ENCODE results near the gene GATD1. TPM values are rescaled to one million over a fixed set of nuclear protein-coding genes. Genes with fewer than 3 reads are reported as not detected.
A peak's percentile ranks its signal among the peaks of the same experiment; 100 is the strongest.
"Not testable (repeated sequence)": the region's sequence is repeated elsewhere in the genome, so short reads cannot be mapped to it uniquely, and the experiment has no call there.

The GATD1 gene
- total RNA-seq, 1 experiment from 2014 or later = 19.8 TPM

DNA sequence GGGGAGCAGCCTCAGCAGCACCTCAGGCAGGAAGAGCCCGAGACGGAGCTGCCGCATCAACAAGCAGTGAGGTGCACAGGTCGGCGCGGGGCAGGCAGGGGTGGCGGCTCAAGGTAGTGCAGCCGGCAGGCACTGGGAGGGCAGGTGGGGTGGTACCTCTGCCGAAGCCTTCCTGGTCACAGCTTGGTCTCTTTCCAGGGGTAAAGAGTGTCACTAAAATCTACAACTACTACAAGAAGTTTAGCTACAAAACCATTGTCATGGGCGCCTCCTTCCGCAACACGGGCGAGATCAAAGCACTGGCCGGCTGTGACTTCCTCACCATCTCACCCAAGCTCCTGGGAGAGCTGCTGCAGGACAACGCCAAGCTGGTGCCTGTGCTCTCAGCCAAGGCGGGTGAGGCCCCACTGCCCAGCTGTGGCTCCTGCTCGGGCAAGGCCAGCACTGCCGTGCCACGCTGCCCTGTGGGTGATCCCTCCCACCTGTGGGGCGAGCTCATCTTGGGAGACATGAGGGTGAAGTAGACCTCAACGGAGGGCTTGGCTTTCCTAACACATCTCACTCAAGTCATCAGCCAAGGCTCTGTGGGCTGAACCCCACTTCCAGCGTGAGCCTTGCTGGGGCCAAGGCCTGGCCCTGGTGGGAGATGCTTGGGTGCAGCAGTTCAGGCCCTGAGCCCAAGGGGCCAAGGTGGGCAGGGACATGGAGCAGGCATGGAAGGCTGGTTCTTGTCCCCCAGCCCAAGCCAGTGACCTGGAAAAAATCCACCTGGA lies 13.6 kb downstream of the GATD1 start:
- no peak for DNase-seq (ENCODE audit: low read depth)

DNA sequence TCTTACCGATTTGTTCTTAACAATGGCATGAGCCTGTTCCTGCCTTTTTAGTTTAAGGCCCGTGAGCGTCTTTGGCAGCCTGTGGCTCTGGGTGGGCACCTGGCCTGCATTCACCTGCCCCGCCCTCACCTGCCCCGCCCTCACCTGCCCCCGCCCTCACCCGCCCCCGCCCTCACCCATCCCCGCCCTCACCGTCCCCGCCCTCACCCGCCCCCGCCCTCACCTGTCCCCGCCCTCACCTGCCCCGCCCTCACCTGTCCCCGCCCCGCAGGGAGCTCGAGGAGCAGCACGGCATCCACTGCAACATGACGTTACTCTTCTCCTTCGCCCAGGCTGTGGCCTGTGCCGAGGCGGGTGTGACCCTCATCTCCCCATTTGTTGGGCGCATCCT lies 14.2 kb downstream of the GATD1 start:
- DNase-seq (ENCODE audit: low read depth) = no peak

DNA sequence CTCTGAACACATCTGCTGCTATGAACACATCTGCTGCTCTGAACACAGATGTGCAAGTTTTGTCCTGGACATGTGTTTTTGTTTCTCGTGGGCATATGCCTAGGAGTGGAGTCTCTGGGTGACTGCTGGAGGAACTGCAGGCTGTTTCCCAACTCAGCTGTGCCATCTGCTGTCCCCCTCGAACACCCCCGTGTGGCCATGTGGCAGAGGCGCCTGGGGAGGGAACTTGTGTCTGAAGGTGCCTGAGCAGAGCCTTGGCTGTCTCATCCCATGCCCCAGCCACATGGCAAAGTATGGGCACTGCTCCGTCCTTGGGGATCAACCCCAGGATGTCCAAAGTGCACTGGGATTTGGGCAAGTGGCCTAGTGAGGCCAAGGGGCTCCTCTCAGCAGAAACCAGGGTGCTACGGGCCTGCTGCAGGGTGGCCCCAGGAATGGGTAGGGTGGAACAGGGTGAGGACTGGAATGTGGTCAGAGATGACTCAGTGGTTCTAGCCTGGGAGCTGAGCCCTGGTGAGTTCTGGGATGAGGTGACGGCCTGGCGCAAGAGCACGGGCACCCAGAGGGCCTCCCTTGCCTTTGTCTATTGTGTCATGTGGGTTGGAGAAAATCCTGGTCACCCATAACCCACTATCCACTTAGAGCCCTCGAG lies 14.7 kb downstream of the GATD1 start:
- DNase-seq (ENCODE audit: low read depth) = peak; percentile 85

DNA sequence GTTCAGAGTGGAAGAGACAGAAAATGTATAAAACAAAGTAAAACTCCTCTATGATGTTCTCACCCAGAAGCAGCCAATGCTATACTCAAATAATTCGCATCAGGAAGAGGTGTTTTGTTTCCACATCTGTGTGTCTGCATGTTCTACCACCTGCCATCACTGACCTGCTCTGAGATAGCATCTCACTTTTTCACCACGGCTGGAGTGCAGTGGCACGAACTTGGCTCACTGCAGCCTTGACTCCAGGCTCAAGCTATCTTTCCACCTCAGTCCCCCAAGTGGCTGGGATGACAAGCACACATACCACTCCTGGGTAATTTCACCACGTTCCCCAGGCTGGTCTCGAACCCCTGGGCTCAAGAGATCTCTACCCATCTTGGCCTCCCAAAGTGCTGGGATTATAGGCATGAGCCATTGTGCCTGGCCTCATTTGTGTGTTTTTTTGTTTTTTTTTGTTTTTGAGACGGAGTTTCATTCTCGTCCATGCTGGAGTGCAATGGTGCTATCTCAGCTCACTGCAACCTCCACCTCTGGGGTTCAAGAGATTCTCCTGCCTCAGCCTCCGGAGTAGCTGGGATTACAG lies 15.7 kb downstream of the GATD1 start:
- DNase-seq (ENCODE audit: low read depth) = no peak

DNA sequence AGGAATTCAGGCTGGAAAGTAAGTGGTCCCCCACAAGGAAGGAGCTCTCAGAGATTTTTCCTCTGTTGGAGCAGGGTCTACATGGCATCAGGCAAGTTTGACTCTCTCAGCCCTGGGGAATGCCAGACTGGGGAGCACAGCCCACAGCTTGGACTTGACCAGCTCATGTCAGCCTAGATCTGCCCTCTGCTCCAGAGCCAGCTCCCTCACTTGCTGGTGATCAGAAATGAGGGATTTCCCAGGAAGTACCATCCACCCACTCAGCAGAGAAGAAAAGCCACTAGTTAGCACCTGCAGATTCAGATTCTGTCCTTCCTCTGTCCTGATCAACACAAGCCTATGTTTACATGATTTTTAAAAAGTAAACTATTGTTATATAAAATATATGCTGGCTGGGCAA lies 17.1 kb downstream of the GATD1 start:
- DNase-seq (ENCODE audit: low read depth) = no peak

DNA sequence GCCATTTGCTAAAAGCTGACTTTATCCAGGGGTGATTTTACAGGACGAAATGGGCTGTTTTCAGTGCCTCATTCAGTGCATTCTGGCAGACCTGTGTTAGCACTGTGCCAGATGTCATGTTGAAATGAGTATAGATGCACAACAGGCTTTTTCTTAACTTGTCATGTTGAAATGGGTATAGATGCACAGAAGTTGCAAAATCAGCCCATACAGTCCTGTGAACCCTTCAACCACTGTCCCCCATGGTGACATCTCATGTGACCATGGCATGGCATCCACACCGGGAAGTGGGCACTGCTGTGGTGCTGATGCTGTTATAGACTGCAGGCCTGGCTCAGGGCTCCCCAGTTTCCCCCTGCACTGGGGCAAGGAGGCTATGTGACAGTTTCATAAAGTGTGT lies 27.6 kb downstream of the GATD1 start:
- DNase-seq (ENCODE audit: low read depth) = no peak

DNA sequence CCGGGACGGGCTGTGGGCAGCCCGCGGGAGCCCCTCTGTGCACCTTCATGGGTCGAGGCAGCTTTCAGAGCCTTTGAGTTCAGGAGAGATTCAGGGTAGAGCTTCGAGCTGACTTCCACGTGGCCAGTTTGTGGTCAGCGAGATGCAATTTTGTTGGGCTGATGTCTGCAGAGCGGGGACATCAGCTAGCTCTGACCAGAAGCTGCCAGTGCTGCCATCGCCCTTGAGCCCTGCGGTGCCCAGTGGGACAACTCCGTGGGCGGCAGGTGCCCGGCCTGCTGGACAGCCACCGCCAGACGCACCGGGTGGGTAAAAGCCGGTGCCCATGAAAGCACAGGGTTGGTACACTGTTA lies 29.3 kb downstream of the GATD1 start:
- DNase-seq (ENCODE audit: low read depth) = peak; percentile 32

DNA sequence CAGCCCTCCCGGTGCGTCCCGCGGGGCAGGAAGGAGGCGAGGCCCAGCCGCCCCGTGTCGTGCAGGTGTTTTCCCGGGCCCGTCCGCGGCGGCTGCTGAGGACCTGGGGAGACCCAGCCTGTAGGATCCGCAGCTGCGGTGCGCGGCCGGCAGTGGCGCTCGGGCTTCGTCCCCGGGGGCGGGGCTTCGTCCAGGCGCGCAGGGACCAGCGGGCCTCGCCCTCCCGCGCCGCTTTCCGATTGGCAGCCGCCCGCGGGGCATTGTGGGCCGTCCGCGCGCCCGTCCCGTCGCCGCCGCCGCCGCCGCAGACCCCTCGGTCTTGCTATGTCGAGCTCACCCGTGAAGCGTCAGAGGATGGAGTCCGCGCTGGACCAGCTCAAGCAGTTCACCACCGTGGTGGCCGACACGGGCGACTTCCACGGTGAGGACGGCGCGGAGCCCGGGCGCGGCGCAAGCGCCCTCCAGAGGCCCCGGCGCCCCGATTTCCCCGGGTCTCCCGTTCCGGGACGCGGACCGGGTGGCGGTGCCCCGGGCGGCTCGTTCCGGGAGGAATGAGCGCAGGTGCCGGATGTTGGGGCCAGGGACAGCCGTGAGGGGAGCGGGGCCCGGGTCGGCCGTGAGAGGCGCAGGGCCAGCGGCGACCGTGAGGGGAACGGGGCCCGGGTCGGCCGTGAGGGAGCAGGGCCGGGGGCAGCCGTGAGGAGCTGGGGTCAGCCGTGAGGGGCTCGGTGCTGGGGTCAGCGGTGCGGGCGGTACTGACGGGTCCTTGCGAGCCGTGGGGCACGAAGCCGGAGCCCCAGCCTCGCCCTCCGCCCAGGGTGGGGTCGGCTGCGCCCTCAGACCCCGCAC lies 29.9 kb downstream of the GATD1 start, which contains the start of gene TALDO1:
TSS of gene TALDO1 (plus strand) at position 307 of the 849 bp plus-strand sequence. CDS start at position 325, 18 bp downstream.
- DNase-seq (ENCODE audit: low read depth) = peak; percentile 80

DNA sequence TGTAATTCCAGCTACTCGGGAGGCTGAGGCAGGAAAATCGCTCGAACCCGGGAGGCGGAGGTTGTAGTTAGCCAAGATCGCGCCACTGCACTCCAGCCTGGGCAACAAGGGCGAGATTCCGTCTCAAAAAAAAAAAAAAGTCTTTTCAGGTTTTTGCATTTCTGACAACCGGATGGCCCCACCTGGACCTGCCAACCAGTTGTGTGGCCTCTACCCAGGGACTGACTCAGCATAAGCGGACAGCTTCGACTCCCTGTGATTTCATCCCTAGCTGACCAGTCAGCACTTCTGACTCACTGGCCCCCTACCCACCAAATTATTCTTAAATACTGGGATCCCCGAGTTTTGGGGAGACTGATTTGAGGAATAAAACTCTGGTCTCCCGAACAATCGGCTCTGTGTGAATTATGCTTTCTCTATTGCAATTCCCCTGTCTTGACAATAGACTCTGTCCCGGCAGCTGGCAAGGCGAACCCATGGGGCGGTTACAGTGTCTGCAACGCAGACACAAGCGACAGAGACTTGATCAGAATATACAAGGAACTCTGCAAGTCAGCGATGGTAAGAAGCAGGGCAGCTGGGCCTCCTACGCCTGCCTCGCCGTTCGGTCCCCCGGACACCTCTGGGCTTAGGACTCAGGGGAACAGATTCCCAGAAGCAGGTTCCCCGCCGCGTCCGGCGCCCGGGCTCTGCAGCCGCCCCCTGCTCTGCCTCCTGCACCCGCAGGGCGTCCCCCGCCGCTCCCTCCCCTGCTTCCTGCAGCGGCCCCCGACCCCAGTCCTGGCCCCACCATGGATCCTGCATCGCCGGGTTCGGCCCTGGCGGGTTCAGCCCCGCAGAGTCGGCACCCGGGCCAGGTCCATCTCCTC lies 30.8 kb downstream of the GATD1 start:
- peak; percentile 30 for DNase-seq (ENCODE audit: low read depth)

DNA sequence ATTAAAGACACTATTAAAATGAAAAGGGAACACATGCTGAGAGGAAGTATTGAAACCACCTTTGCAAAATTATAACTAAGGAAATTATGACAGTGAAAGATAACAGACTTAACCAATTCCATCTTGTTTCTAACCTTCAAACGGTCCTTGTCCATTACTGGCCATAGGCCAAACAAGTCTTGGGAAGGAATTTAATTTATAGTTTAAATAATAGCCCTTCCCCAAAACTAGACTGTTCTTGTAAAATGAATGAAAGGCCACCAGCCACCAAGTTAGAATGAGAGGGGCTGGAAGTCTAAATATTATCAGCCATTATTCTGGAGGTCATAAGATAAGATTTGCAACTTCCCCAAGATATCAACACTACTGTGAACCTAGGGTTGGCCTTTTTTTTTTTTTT lies 31.9 kb downstream of the GATD1 start:
- no peak for DNase-seq (ENCODE audit: low read depth)

DNA sequence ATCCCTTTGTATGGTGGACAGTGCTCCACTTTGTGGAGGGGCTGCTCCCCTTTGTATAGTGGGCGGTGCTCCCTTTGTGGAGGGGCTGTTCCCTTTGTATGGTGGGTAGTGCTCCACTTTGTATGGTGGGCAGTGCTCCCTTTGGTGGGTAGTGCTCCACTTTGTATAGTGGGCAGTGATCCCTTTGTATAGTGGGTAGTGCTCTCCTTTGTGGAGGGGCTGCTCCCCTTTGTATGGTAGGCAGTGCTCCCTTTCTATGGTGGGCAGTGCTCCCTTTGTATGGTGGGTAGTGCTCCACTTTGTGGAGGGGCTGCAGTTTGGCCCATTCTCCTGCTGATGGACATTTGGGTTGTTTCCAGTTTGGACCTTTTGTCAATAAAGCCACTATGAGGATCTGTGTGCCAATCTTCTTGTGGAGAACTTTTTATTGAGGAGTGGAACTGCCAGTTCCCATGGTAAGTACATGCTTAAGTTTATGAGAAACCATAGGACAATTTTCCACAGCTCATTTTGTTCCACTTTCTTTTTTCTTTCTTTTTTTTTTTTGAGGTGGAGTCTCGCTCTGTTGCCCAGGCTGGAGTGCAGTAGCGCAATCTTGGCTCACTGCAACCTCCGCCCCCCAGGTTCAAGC lies 34.6 kb downstream of the GATD1 start:
- no peak for DNase-seq (ENCODE audit: low read depth)

DNA sequence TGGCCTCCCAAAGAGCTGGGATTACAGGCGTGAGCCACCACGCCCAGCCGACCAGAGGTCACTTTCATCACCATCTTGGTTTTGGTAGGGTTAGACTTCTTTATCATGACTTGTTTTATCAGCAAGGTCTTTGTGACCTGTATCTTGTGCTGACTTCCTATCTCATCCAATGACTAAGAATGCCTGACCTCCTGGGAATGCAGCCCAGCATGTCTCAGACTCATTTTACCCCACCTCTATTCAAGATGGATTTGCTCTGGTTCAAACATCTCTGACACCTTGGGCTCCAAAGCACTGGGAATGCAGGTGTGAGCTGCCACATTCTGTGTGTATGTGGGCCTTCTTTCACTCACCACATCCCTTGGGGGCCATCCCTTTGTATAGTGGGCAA lies 35.1 kb downstream of the GATD1 start:
- DNase-seq (ENCODE audit: low read depth) = no peak

DNA sequence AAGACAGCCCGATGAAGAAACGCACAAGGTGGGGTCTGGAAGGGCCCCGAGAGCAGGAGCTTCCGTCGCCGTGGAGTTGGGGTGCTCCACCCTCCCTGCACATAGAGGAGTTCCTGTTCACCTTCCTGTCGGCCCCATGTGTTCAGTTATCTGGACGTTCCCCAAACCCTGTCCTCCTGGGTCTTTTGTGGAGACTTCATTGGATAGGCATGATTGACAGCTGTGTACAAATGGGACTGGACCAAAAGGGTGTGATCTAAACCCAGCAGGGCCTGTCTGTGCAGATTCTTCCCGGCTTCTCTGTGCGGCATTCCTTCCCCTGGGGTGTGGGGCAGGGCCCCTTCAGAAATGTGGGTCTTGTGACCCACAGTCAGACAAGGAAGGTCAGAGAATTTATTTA lies 39.4 kb downstream of the GATD1 start:
- DNase-seq (ENCODE audit: low read depth) = not testable (repeated sequence)

DNA sequence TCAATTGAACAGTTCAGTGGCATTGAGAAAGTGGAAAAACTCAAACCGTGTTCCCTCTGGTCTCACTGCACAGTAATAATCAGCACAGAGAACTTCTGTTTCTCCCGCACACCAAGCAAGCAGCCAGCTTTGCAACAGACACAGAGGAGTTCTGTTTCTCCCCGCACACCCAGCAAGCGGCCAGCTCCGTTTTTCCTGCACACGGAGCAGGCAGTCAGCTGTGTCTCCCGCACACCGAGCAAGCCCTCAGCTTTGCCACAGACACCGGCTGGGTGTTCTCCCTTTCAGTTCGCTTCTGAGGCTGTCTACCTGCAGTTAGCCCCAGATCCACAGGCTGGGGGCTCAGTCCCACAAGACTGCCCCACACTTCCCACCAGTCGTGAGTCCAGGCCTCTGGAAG lies 39.9 kb downstream of the GATD1 start:
- no peak for DNase-seq (ENCODE audit: low read depth)

DNA sequence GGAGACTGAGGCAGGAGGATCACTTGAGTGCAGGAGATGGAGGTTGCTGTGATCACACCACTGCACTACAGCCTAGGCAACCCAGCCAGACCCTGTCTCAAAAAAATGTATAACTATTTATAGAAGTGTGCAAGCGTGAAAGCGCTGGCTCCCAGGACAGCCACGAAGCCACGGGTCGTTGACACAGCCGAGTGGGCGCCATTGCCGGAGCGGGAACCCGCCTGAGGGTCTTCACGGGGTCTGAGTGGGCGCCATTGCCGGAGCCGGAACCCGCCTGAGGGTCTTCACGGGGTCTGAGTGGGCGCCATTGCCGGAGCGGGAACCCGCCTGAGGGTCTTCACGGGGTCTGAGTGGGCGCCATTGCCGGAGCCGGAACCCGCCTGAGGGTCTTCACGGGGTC lies 42.7 kb downstream of the GATD1 start:
- DNase-seq (ENCODE audit: low read depth) = not testable (repeated sequence)

DNA sequence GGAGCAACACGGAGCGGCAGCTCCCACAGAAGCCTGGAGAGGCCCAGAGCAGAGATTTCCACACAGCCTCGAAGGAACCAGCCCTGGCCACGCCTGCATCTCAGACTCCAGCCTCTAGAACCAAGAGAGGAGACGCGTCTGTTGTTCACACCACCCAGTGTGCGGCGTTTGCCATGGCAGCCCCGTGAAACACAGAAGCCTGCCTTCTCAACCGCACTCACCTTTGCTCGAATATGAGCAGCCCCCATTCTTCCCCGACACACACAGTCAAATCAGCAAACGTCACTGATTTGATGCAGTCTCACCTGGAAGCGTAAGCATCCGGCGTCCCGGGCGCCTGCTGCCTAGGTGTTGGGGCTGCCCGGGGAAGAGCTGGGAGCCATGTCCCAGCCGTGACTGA lies 44.2 kb downstream of the GATD1 start:
- DNase-seq (ENCODE audit: low read depth) = no peak

DNA sequence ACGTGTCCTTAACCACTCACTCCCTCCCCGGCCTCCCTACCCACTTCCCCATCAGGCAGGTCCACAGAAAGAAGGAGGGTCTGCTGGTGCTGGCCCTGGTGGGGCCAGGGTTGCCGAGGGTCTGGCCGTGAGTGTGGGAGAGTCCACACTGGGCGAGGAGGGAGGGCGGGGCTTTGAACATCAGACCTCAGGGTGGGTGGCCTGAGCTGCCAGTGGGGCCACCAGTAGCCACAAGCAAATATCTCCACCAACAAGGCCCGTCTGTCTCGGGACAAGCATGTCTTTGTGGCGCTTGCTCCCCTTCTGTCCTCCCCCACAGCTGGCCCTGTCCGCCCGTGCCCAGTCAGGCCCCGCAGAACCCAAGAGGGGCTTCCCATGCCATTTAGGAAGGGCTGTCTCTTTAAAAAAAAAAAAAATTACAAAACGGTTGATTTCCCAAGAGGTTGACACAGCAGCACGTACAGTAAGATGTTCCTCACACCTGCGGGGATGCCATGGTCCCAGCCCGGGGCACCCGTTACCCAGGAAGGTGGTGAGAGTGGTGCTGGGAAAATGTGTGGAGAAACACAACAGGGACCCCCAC lies 47.7 kb downstream of the GATD1 start:
- DNase-seq (ENCODE audit: low read depth) = peak; percentile 42

DNA sequence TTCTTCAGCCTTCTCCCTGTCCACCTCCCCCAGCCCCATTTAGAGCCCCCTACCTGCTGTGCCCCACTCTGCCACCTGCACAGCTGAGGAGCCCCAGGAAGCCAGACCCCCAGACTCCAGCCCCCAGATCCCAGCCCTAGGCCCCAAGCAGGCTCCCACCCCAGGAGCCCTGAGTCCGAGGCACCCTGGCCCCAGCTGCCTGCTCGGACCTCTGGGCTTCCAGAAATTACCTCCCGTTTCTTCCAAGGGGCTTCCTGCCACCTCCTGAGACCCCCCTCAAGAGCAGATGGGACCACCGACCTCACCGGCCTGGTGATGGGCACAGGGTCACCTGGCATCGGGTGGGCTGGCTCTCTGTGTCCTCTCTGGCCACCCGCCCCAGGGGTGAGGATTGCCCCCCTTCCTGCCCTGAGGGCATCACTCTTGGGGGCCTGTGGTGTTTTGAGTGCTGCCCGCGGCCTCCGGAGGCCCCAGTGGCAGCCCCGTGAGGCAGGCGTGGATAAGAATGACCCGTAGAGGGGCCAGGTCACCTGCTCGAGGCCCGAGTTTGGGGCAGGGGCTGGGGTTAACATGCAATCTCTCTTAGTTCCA lies 48.3 kb downstream of the GATD1 start:
- DNase-seq (ENCODE audit: low read depth) = no peak

DNA sequence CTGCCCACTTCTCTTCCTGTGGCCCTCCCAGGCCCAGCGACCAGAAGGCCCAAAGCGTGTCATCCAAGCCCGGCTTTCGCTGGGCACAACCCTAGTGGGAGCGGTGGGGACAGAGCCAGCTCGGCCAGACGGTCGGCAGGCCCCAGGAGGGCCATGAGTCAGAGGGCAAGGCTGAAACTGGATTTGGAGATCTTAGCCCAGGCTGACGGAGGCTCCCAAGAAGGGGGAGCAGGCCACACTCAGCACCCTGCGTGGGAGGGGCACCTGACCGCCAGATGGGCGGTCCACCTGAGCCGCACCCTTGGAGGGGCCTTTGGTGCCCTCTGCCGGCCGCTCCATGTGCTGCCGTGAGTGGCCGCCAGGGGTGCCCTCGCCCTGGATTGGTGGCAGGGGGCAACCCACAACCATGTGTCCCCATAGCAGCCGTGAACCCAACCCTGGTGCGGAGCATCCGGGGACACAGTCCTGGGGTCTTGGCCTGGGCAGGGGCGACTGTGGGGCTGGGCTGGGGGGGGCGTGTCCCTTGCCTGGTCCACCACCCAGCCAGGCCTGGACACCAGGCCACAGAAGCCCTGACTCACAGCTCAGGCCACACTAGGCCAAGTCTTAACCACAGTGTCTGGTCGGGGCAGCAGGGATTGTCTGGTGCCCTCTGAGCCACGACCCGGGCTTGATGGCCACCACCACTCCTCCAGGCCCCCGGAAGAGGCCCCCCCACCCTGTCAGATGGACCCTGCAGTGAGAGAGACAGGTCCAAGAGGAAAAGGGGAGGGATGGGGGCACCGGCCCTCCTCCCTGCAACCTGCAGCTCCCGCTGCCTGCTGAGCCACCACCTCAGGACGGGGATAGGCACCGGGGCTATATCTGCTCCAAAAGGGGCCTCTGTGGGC lies 49.2 kb downstream of the GATD1 start:
- DNase-seq (ENCODE audit: low read depth) = peak; percentile 94

All from RPMI7951 (cell line).